GM23338 (cell line): ENCODE data around the gene AFAP1.

ENCODE experiments used
- CREB1 ChIP-seq: fragments of 250-450 bp; sonication (Bioruptor Pico); IDR thresholded peaks from 2 replicates; pipeline ENCODE4 v1.5.0; 2020; ENCODE audit warnings: low read depth, mild to moderate bottlenecking, moderate library complexity
- EZH2 ChIP-seq: fragments of 200-600 bp; sonication (generic); IDR thresholded peaks from one replicate; pipeline ENCODE4 v1.8.0; 2017; ENCODE audit warnings: antibody characterized with exemption, mild to moderate bottlenecking, low read depth; ENCODE audit not compliant: unreplicated experiment
- EZH2phosphoT487 ChIP-seq: fragments of 200-600 bp; sonication (generic); IDR thresholded peaks from one replicate; pipeline ENCODE4 v1.8.1; 2018; ENCODE audit warnings: antibody characterized with exemption; ENCODE audit not compliant: unreplicated experiment
- JUNB ChIP-seq: IDR thresholded peaks from one replicate; pipeline ENCODE4 v1.6.1; 2016; ENCODE audit warnings: antibody characterized with exemption; ENCODE audit not compliant: unreplicated experiment
- NANOG ChIP-seq: IDR thresholded peaks from 2 replicates; pipeline ENCODE4 v1.6.1; 2016; ENCODE audit warnings: antibody characterized with exemption, borderline replicate concordance
- POLR2AphosphoS5 ChIP-seq: IDR thresholded peaks from 2 replicates; pipeline ENCODE4 v1.6.1; 2016; ENCODE audit warnings: antibody characterized with exemption, low read depth
- REST ChIP-seq: IDR thresholded peaks from one replicate; pipeline ENCODE4 v1.6.1; 2018; ENCODE audit warnings: antibody characterized with exemption; ENCODE audit not compliant: unreplicated experiment
- STAT1 ChIP-seq: IDR thresholded peaks from one replicate; pipeline ENCODE4 v1.6.1; 2016; ENCODE audit warnings: antibody characterized with exemption; ENCODE audit not compliant: unreplicated experiment
- ZNF114 ChIP-seq: fragments of 250-450 bp; sonication (Bioruptor Pico); IDR thresholded peaks from 2 replicates; pipeline ENCODE4 v1.5.0; 2020; ENCODE audit warnings: mild to moderate bottlenecking, moderate library complexity
- ZNF331 ChIP-seq: fragments of 250-450 bp; sonication (Bioruptor Pico); IDR thresholded peaks from 2 replicates; pipeline ENCODE4 v1.5.0; 2020; ENCODE audit warnings: low read depth, mild to moderate bottlenecking, moderate library complexity
- TF ChIP-seq, protein P1 (sequence below), 2 experiments: fragments of 200-600 bp in 1 of 2; sonication (generic) in 1 of 2; conservative IDR thresholded peaks; 2 replicates each; pipeline versions ENCODE4 v1.5.1 to v1.6.1; 2016 to 2017; ENCODE audit warnings: antibody characterized with exemption in 2 of 2, low read depth in 2 of 2, mild to moderate bottlenecking in 2 of 2, moderate library complexity in 1 of 2
- TF ChIP-seq, protein P2 (sequence below): IDR thresholded peaks from 2 replicates; pipeline ENCODE4 v1.6.1; 2016; ENCODE audit warnings: antibody characterized with exemption

DNA sequence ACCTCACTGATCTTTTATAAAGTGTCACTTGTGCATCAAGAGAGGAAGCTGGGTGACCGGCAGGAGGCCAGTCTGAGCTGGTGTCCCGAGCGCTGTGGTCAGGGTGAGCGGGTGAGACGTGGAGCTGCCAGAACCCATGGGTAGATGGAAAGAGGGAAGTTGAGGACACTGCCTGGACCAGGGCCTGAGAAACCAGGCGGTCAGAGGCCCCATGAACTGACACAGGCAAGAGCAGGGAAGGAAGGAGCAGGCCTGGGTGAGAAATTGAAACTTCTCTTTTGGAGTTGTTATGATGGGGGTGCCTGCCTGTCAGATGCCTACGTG is 192.6 kb downstream of the AFAP1 start:
- TF ChIP-seq, protein P1, sequence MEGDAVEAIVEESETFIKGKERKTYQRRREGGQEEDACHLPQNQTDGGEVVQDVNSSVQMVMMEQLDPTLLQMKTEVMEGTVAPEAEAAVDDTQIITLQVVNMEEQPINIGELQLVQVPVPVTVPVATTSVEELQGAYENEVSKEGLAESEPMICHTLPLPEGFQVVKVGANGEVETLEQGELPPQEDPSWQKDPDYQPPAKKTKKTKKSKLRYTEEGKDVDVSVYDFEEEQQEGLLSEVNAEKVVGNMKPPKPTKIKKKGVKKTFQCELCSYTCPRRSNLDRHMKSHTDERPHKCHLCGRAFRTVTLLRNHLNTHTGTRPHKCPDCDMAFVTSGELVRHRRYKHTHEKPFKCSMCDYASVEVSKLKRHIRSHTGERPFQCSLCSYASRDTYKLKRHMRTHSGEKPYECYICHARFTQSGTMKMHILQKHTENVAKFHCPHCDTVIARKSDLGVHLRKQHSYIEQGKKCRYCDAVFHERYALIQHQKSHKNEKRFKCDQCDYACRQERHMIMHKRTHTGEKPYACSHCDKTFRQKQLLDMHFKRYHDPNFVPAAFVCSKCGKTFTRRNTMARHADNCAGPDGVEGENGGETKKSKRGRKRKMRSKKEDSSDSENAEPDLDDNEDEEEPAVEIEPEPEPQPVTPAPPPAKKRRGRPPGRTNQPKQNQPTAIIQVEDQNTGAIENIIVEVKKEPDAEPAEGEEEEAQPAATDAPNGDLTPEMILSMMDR (conservative IDR thresholded peaks at IDR 0.05; ENCODE audit: low read depth in 2 of 2), result no peak
- TF ChIP-seq POLR2AphosphoS5, result no peak
- TF ChIP-seq EZH2phosphoT487, result no peak
- TF ChIP-seq ZNF331 (CRISPR knock-in tag), result no peak
- no peak for TF ChIP-seq EZH2
- TF ChIP-seq CREB1 (CRISPR knock-in tag), result no peak
- no peak for TF ChIP-seq REST
- no peak for TF ChIP-seq JUNB
- no peak for TF ChIP-seq STAT1
- no peak for TF ChIP-seq ZNF114
- TF ChIP-seq, protein P2, sequence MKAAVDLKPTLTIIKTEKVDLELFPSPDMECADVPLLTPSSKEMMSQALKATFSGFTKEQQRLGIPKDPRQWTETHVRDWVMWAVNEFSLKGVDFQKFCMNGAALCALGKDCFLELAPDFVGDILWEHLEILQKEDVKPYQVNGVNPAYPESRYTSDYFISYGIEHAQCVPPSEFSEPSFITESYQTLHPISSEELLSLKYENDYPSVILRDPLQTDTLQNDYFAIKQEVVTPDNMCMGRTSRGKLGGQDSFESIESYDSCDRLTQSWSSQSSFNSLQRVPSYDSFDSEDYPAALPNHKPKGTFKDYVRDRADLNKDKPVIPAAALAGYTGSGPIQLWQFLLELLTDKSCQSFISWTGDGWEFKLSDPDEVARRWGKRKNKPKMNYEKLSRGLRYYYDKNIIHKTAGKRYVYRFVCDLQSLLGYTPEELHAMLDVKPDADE, result no peak
- no peak for TF ChIP-seq NANOG
